HFFc6 (cell line): ENCODE data around the gene BPTF. TPM values are rescaled to one million over a fixed set of nuclear protein-coding genes. Genes with fewer than 3 reads are reported as not detected.

Experiments used
- DNase-seq: peaks from one replicate; pipeline ENCODE4 v3.0.0-alpha.2; 2018
- H3K27ac Mint-ChIP-seq: 2 replicates; pipeline ENCODE4 v1.8.0; 2020; ENCODE audit warnings: mild to moderate bottlenecking, mixed read lengths
- H3K27me3 Mint-ChIP-seq: 2 replicates; pipeline ENCODE4 v1.8.0; 2021; ENCODE audit warnings: mild to moderate bottlenecking, moderate library complexity, mixed read lengths; ENCODE audit not compliant: insufficient read depth
- H3K36me3 Mint-ChIP-seq: 2 replicates; pipeline ENCODE4 v1.8.0; 2021; ENCODE audit warnings: low read depth, mixed read lengths
- H3K4me1 Mint-ChIP-seq: 2 replicates; pipeline ENCODE4 v1.8.0; 2020; ENCODE audit warnings: low read depth, mixed read lengths
- H3K4me3 Mint-ChIP-seq: 2 replicates; pipeline ENCODE4 v1.8.0; 2020; ENCODE audit warnings: mild to moderate bottlenecking, moderate library complexity, mixed read lengths
- H3K9me3 Mint-ChIP-seq: 2 replicates; pipeline ENCODE4 v1.8.0; 2020; ENCODE audit warnings: mild to moderate bottlenecking, mixed read lengths
- CTCF ChIP-seq: fragments of 200-600 bp; sonication (generic); IDR thresholded peaks from 2 replicates; pipeline ENCODE4 v1.5.0; 2021; ENCODE audit warnings: antibody characterized with exemption, mild to moderate bottlenecking
- total RNA-seq, 6 experiments: library from RNA; stranded (reverse); fragmentation: NEBNext Ultra II Directional; extraction: Animal tissue kit (Norgen Biotek cat#: 25700); gene quantifications; 2 replicates in 1 of 6; 3 replicates in 5 of 6; pipeline ENCODE4 v1.2.3, GENCODE V29; 2021

The BPTF gene
- total RNA-seq, 6 experiments from 2014 or later, result 55.4 to 60.3 (median 56.9) TPM

GRCh38 chr17:67862614-67863217, 37.4 kb downstream of the BPTF start:
- peak; percentile 56; the same call in 1 of the 2 replicates for TF ChIP-seq CTCF
- Mint-ChIP-seq H3K27me3 (no peaks in the 10 kb centered on the region; the same call in 1 of the 2 replicates), H3K36me3 (peaks cover 8% of the 10 kb centered on the region; the same call in 1 of the 2 replicates), H3K9me3 (no peaks in the 10 kb centered on the region), H3K4me3 (no peak overlapping the region), H3K27ac (no peak overlapping the region), H3K4me1 (peaks cover 14% of the 10 kb centered on the region)
- DNase-seq, result no peak

- Mint-ChIP-seq H3K27ac (no peak overlapping the region), H3K27me3 (no peaks in the 10 kb centered on the region; the same call in 1 of the 2 replicates), H3K4me1 (peaks cover 14% of the 10 kb centered on the region), H3K36me3 (peaks cover 8% of the 10 kb centered on the region; the same call in 1 of the 2 replicates), H3K4me3 (no peak overlapping the region; the same call in 1 of the 2 replicates), H3K9me3 (no peaks in the 10 kb centered on the region)
- TF ChIP-seq CTCF, result no peak
- DNase-seq, result no peak
Measured at GRCh38 chr17:67863624-67864247, 38.4 kb downstream of the BPTF start.

- Mint-ChIP-seq H3K4me1 (peaks cover 14% of the 10 kb centered on the region), H3K27me3 (no peaks in the 10 kb centered on the region; the same call in 1 of the 2 replicates), H3K4me3 (no peak overlapping the region), H3K9me3 (no peaks in the 10 kb centered on the region), H3K36me3 (peaks cover 8% of the 10 kb centered on the region; the same call in 1 of the 2 replicates), H3K27ac (no peak overlapping the region)
- no peak for TF ChIP-seq CTCF
- no peak for DNase-seq
Measured at GRCh38 chr17:67865438-67865837, 40.1 kb downstream of the BPTF start.

- no peaks in the 10 kb centered on the region; the same call in 1 of the 2 replicates for H3K27me3 Mint-ChIP-seq
- H3K9me3 Mint-ChIP-seq, result no peaks in the 10 kb centered on the region
- no peak for TF ChIP-seq CTCF
- no peak for DNase-seq
- H3K4me1 Mint-ChIP-seq, result peaks cover 14% of the 10 kb centered on the region
- H3K27ac Mint-ChIP-seq, result no peak overlapping the region; the same call in 1 of the 2 replicates
- H3K4me3 Mint-ChIP-seq, result no peak overlapping the region
- peaks cover 7% of the 10 kb centered on the region; the same call in 1 of the 2 replicates for H3K36me3 Mint-ChIP-seq
Measured at GRCh38 chr17:67867591-67867990, 42.3 kb downstream of the BPTF start.

GRCh38 chr17:67868176-67868575, 42.9 kb downstream of the BPTF start:
- Mint-ChIP-seq H3K9me3 (no peaks in the 10 kb centered on the region), H3K36me3 (peaks cover 3% of the 10 kb centered on the region; the same call in 1 of the 2 replicates), H3K27ac (no peak overlapping the region), H3K4me1 (peaks cover 14% of the 10 kb centered on the region), H3K27me3 (no peaks in the 10 kb centered on the region; the same call in 1 of the 2 replicates), H3K4me3 (no peak overlapping the region)
- no peak for TF ChIP-seq CTCF
- DNase-seq, result no peak
